Putamen (tissue), 1 donor: Measurements from ENCODE around the gene CFAP61.

Source experiments
- DNase-seq: peaks from one replicate; pipeline ENCODE4 v3.0.0-alpha.2; 2016; ENCODE audit warnings: low spot score

Gene CFAP61

GRCh38 chr20:20174089-20174835 lies 121.9 kb downstream of the CFAP61 start:
- no peak for DNase-seq

GRCh38 chr20:20181322-20181721 lies 129.0 kb downstream of the CFAP61 start:
- no peak for DNase-seq

GRCh38 chr20:20184149-20184548 lies 131.8 kb downstream of the CFAP61 start:
- no peak for DNase-seq

GRCh38 chr20:20184706-20185105 lies 132.4 kb downstream of the CFAP61 start:
- DNase-seq, result no peak

GRCh38 chr20:20188647-20189046 lies 136.3 kb downstream of the CFAP61 start:
- no peak for DNase-seq

- no peak for DNase-seq
Measured at GRCh38 chr20:20192366-20192765, 140.0 kb downstream of the CFAP61 start.

- DNase-seq, result no peak
Measured at GRCh38 chr20:20195021-20195705, 142.8 kb downstream of the CFAP61 start.

GRCh38 chr20:20196610-20197009 lies 144.3 kb downstream of the CFAP61 start:
- DNase-seq, result no peak

- no peak for DNase-seq
Measured at GRCh38 chr20:20198011-20198410, 145.7 kb downstream of the CFAP61 start.

- DNase-seq, result no peak
Measured at GRCh38 chr20:20199361-20200160, 147.2 kb downstream of the CFAP61 start.

- peak; percentile 80 for DNase-seq
Measured at GRCh38 chr20:20201124-20201523, 148.8 kb downstream of the CFAP61 start.

- DNase-seq, result peak; percentile 56
Measured at GRCh38 chr20:20201639-20202038, 149.3 kb downstream of the CFAP61 start.

- no peak for DNase-seq
Measured at GRCh38 chr20:20202768-20203167, 150.4 kb downstream of the CFAP61 start.

- DNase-seq, result no peak
Measured at GRCh38 chr20:20203784-20204183, 151.5 kb downstream of the CFAP61 start.

GRCh38 chr20:20204256-20204655 lies 151.9 kb downstream of the CFAP61 start:
- DNase-seq, result no peak

- DNase-seq, result no peak
Measured at GRCh38 chr20:20205141-20205861, 153.0 kb downstream of the CFAP61 start.

- no peak for DNase-seq
Measured at GRCh38 chr20:20205862-20206236, 153.5 kb downstream of the CFAP61 start.

- no peak for DNase-seq
Measured at GRCh38 chr20:20206788-20207187, 154.5 kb downstream of the CFAP61 start.

- DNase-seq, result no peak
Measured at GRCh38 chr20:20207291-20207690, 155.0 kb downstream of the CFAP61 start.

- DNase-seq, result no peak
Measured at GRCh38 chr20:20207872-20208271, 155.5 kb downstream of the CFAP61 start.

GRCh38 chr20:20209684-20210083 lies 157.4 kb downstream of the CFAP61 start:
- DNase-seq, result no peak

- no peak for DNase-seq
Measured at GRCh38 chr20:20210327-20210726, 158.0 kb downstream of the CFAP61 start.
